Astrocyte (in vitro differentiated cells and primary cell): ENCODE measurements around the gene DLK1.

Experiments used
- CTCF ChIP-seq: IDR thresholded peaks from 2 replicates; pipeline ENCODE4 v1.5.1; 2011; ENCODE audit warnings: low read depth, mild to moderate bottlenecking, inconsistent platforms, low read length, moderate library complexity; ENCODE audit not compliant: insufficient read depth
- EZH2 ChIP-seq: IDR thresholded peaks from 2 replicates; pipeline ENCODE4 v1.6.1; 2012; ENCODE audit warnings: mild to moderate bottlenecking, low read length, inconsistent platforms; ENCODE audit not compliant: insufficient read depth

GRCh38 chr14:100690672-100691071 lies 36.0 kb upstream of the DLK1 start:
- TF ChIP-seq CTCF (no peak), EZH2 (no peak)
